ENCODE data around the gene KLF9. TPM values are rescaled to one million over a fixed set of nuclear protein-coding genes. Genes with fewer than 3 reads are reported as not detected.

KLF9 gene
- total RNA-seq, 1 experiment from 2014 or later, result 0.26 TPM

GRCh38 chr9:70367305-70367930 lies 47.0 kb downstream of the KLF9 start:
- Histone ChIP-seq H3K18ac (ENCODE audit: insufficient read length, low read depth, low read length) (no peak overlapping the region), H3K23ac (ENCODE audit: insufficient read length, low read depth, low read length) (no peak overlapping the region), H3K9me3 (ENCODE audit: control insufficient read depth, low read depth, low read length) (no peaks in the 10 kb centered on the region), H3K23me2 (ENCODE audit: insufficient read length, low read depth, low read length, poor library complexity, severe bottlenecking) (no peaks in the 10 kb centered on the region), H3K4me1 (ENCODE audit: insufficient read depth, low read length) (no peaks in the 10 kb centered on the region), H3K79me2 (ENCODE audit: insufficient read depth, low read length) (no peaks in the 10 kb centered on the region), H2AFZ (ENCODE audit: low read length) (no peak overlapping the region), H4K8ac (replicated peaks; ENCODE audit: insufficient read length, low read depth, low read length) (no peak overlapping the region), H3T11ph (ENCODE audit: low read length) (no peak overlapping the region), H3K4me2 (ENCODE audit: insufficient read depth, insufficient read length, low read length) (no peak overlapping the region), H4K91ac (ENCODE audit: insufficient read length, low read depth, low read length) (no peak overlapping the region), H3K27ac (ENCODE audit: insufficient read length, low read depth, low read length) (no peak overlapping the region), H3K4ac (ENCODE audit: low read depth, low read length) (no peak overlapping the region), H4K20me1 (ENCODE audit: control insufficient read depth, insufficient read depth, insufficient read length) (no peaks in the 10 kb centered on the region), H2BK5ac (ENCODE audit: insufficient read length, low read length) (no peak overlapping the region), H2AK5ac (ENCODE audit: insufficient read length, low read length) (no peak overlapping the region), H3K56ac (ENCODE audit: insufficient read length, low read depth, low read length) (no peak overlapping the region), H2BK12ac (ENCODE audit: insufficient read length, low read depth, low read length) (no peak overlapping the region), H3K79me1 (ENCODE audit: insufficient read depth, low read depth, low read length, poor library complexity, severe bottlenecking) (no peaks in the 10 kb centered on the region), H2BK120ac (ENCODE audit: low read depth, low read length, poor library complexity, severe bottlenecking) (no peak overlapping the region), H2BK15ac (ENCODE audit: low read depth, low read length) (no peak overlapping the region), H2BK20ac (ENCODE audit: low read depth, low read length, poor library complexity, severe bottlenecking) (no peak overlapping the region), H3K9ac (ENCODE audit: extremely low read depth, insufficient read length, low read length) (no peak overlapping the region), H4K5ac (ENCODE audit: insufficient read length, low read depth, low read length) (no peak overlapping the region), H3K14ac (ENCODE audit: insufficient read depth, low read length) (no peak overlapping the region), H3K27me3 (ENCODE audit: insufficient read depth, low read length) (no peaks in the 10 kb centered on the region)
- no CpG with 5 or more reads among the region's 6 CpGs for WGBS (ENCODE audit: extremely low coverage, insufficient read length, low lambda C conversion rate)
- DNase-seq, result no peak
- Mint-ChIP-seq H3K27me3 (ENCODE audit: low read depth) (no peaks in the 10 kb centered on the region), H3K9me3 (no peaks in the 10 kb centered on the region), H3K27ac (no peak overlapping the region), H3K4me3 (no peak overlapping the region), H3K4me1 (no peaks in the 10 kb centered on the region), H3K36me3 (ENCODE audit: insufficient read depth in 1 of 3, low read depth in 3 of 3) (no peaks in the 10 kb centered on the region)
- no peak for TF ChIP-seq CTCF (conservative IDR thresholded peaks at IDR 0.05)

Measured in H9 (cell line).